K562 (cell line): Measurements from ENCODE around the gene CATSPER1. TPM values are rescaled to one million over a fixed set of nuclear protein-coding genes. Genes with fewer than 3 reads are reported as not detected.

Source experiments
- CEBPG ChIP-seq, 3 experiments: fragments of 200-800 bp in 1 of 3; sonication (Bioruptor generic) in 1 of 3; sonication (generic) in 1 of 3; formaldehyde crosslinking in 1 of 3; IDR thresholded peaks in 2 of 3; conservative IDR thresholded peaks in 1 of 3; 2 replicates each; pipeline versions ENCODE4 v1.6.1 to v1.8.0; 2016 to 2022; ENCODE audit warnings: missing compliant biosample characterization in 2 of 3, missing genetic modification characterization in 2 of 3, mild to moderate bottlenecking in 1 of 3, missing genetic modification reagents in 1 of 3
- CXXC5 ChIP-seq: fragments of 250-450 bp; sonication (Bioruptor Pico); IDR thresholded peaks from 2 replicates; pipeline ENCODE4 v1.8.0; 2022; ENCODE audit warnings: inconsistent platforms, mild to moderate bottlenecking, moderate library complexity
- EP300 ChIP-seq: IDR thresholded peaks from 2 replicates; pipeline ENCODE4 v1.6.1; 2012; ENCODE audit warnings: low read length, improper control_type of control experiment
- FIP1L1 ChIP-seq: fragments of 200-400 bp; formaldehyde crosslinking; IDR thresholded peaks from 2 replicates; pipeline ENCODE4 v1.6.1; 2018; ENCODE audit warnings: mild to moderate bottlenecking, low read depth, low read length; ENCODE audit not compliant: poor library complexity, severe bottlenecking
- HNRNPLL ChIP-seq: fragments of 200-400 bp; formaldehyde crosslinking; IDR thresholded peaks from 2 replicates; pipeline ENCODE4 v1.6.1; 2017; ENCODE audit warnings: low read length, low read depth, mild to moderate bottlenecking; ENCODE audit not compliant: poor library complexity, severe bottlenecking
- MTA1 ChIP-seq: fragments of 450-650 bp; IDR thresholded peaks from 2 replicates; pipeline ENCODE4 v1.6.1; 2017; ENCODE audit warnings: borderline replicate concordance
- NFE2L1 ChIP-seq: fragments of 450-650 bp; IDR thresholded peaks from 2 replicates; pipeline ENCODE4 v1.6.1; 2016; ENCODE audit warnings: missing genetic modification characterization, low read depth, mild to moderate bottlenecking, missing compliant biosample characterization, moderate library complexity, borderline replicate concordance
- NR2C2 ChIP-seq, 2 experiments: fragments of 200-800 bp in 1 of 2; sonication (Bioruptor generic) in 1 of 2; sonication (generic) in 1 of 2; formaldehyde crosslinking in 1 of 2; IDR thresholded peaks; 2 replicates each; pipeline versions ENCODE4 v1.6.1 to v1.8.0; 2016 to 2022; ENCODE audit warnings: mild to moderate bottlenecking in 1 of 2, missing compliant biosample characterization in 1 of 2, missing genetic modification characterization in 1 of 2, missing genetic modification reagents in 1 of 2
- PTTG1 ChIP-seq: fragments of 450-650 bp; IDR thresholded peaks from 2 replicates; pipeline ENCODE4 v1.6.1; 2016; ENCODE audit warnings: low read depth, mild to moderate bottlenecking, missing genetic modification characterization, missing compliant biosample characterization
- SIX5 ChIP-seq, 2 experiments: IDR thresholded peaks; 2 replicates each; pipeline ENCODE4 v1.6.1; 2011; ENCODE audit warnings: low read length in 2 of 2, borderline replicate concordance in 1 of 2, low read depth in 1 of 2, mild to moderate bottlenecking in 1 of 2, moderate library complexity in 1 of 2; ENCODE audit not compliant: insufficient read depth in 1 of 2
- U2AF1 ChIP-seq: fragments of 200-400 bp; formaldehyde crosslinking; optimal IDR thresholded peaks from 2 replicates; pipeline ENCODE3; 2017; ENCODE audit warnings: mild to moderate bottlenecking, low read depth, low read length, moderate library complexity
- ZBTB17 ChIP-seq: fragments of 450-650 bp; formaldehyde crosslinking; IDR thresholded peaks from 2 replicates; pipeline ENCODE4 v1.4.0; 2020; ENCODE audit warnings: mild to moderate bottlenecking
- ZC3H4 ChIP-seq: sonication (generic); formaldehyde crosslinking; IDR thresholded peaks from 2 replicates; pipeline ENCODE4 v1.9.0; 2021; ENCODE audit warnings: missing genetic modification reagents, borderline replicate concordance
- ZNF134 ChIP-seq: fragments of 250-450 bp; sonication (Bioruptor Pico); conservative IDR thresholded peaks from 2 replicates; pipeline ENCODE4 v1.4.0; 2020
- ZNF324 ChIP-seq: fragments of 250-450 bp; sonication (Bioruptor Pico); IDR thresholded peaks from 2 replicates; pipeline ENCODE4 v1.4.0; 2020; ENCODE audit warnings: mild to moderate bottlenecking
- ZNF668 ChIP-seq: fragments of 250-450 bp; sonication (Bioruptor Pico); IDR thresholded peaks from 2 replicates; pipeline ENCODE4 v1.8.0; 2022; ENCODE audit warnings: mild to moderate bottlenecking, inconsistent platforms
- polyA plus RNA-seq, 8 experiments: library from polyadenylated mRNA; depleted of rRNA in 4 of 8; stranded (reverse) in 5 of 8; unstranded in 3 of 8; fragments of >200 nt; fragmentation: Nextera tagmentation in 2 of 8; fragmentation: Illumina TruSeq in 1 of 8; extraction: Ambion mirVana in 2 of 8; extraction: Trizol in 1 of 8; gene quantifications; 2 replicates each; pipeline versions ENCODE4 v1.2.1 to v1.2.3, GENCODE V29; 2011 to 2014; ENCODE audit warnings: inconsistent platforms in 1 of 8, missing spikeins in 1 of 8
- total RNA-seq, 7 experiments: library from RNA; depleted of rRNA in 6 of 7; stranded (reverse); fragments of >200 nt in 6 of 7; fragmentation: Illumina TruSeq in 2 of 7; extraction: Trizol in 2 of 7; gene quantifications; 2 replicates each; pipeline versions ENCODE4 v1.2.1 to v1.2.3, GENCODE V29; 2011 to 2021; ENCODE audit warnings: low replicate concordance in 1 of 7
- TF ChIP-seq, protein P1 (sequence below): sonication (generic); formaldehyde crosslinking; IDR thresholded peaks from 2 replicates; pipeline ENCODE4 v1.8.0; 2022; ENCODE audit warnings: missing genetic modification reagents, mild to moderate bottlenecking, borderline replicate concordance
- TF ChIP-seq, protein P2 (sequence below): fragments of 250-450 bp; sonication (Bioruptor Pico); IDR thresholded peaks from 2 replicates; pipeline ENCODE4 v1.8.0; 2021; ENCODE audit warnings: moderate library complexity, mild to moderate bottlenecking, inconsistent platforms
- TF ChIP-seq, protein P3 (sequence below): fragments of 450-650 bp; formaldehyde crosslinking; conservative IDR thresholded peaks from 2 replicates; pipeline ENCODE4 v1.4.0; 2022; ENCODE audit warnings: mild to moderate bottlenecking, missing genetic modification characterization
- TF ChIP-seq, protein P4 (sequence below): fragments of 250-450 bp; sonication (Bioruptor Pico); IDR thresholded peaks from 2 replicates; pipeline ENCODE4 v1.8.0; 2021; ENCODE audit warnings: moderate library complexity, mild to moderate bottlenecking, inconsistent platforms

CATSPER1 gene
- total and polyA plus RNA-seq, 9 of the 15 experiments (the other 6 are each of a cell fraction or from before 2014, with no cell fraction given): 0.21 to 3.3 (median 0.76) TPM

DNA sequence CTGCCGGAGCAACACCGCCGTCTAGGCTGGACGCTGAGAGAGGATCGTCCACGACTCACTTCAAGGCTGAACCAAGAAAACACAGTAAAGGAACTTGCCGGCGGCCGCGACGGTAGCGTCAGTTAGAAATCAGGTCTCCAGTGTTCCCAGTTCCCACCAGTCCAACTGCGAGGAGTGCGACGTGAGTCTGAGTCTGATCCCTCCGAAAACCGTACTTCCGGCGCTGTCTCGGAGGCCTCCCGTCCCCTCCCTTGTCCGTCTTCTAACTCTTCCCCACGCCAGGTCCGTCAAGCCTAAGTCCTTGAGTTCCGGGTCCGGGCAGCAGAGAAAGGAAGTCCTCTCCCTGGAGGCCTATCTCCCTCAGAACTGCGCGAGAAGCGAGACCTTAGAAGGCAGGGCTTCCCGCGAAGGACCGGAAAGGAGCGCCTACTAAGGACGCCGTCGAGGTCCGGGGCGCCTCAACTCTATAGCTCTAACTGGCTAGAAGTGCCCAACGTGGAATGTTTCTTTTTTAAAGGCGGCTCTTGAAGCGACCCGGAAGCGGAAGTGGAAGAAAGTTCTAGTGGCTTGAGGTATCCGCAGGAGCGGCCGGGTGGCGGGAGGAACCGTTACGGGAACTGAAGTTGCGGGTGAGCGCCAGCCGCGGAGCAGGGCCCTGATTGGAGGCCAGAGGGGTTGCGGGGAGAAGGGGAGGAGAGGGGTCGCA, 24.2 kb downstream of the CATSPER1 start, which contains the start of the genes BANF1 and EIF1AD (continued):
- TF ChIP-seq CXXC5 (CRISPR knock-in tag): peak; percentile 93
- TF ChIP-seq EP300: peak; percentile 64
- TF ChIP-seq PTTG1 (tag): no peak
- no peak for TF ChIP-seq NFE2L1 (tag)
- TF ChIP-seq, protein P1, sequence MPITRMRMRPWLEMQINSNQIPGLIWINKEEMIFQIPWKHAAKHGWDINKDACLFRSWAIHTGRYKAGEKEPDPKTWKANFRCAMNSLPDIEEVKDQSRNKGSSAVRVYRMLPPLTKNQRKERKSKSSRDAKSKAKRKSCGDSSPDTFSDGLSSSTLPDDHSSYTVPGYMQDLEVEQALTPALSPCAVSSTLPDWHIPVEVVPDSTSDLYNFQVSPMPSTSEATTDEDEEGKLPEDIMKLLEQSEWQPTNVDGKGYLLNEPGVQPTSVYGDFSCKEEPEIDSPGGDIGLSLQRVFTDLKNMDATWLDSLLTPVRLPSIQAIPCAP (CRISPR knock-in tag): no peak
- TF ChIP-seq ZNF324 (CRISPR knock-in tag): no peak
- TF ChIP-seq ZBTB17: peak; percentile 86
- no peak for TF ChIP-seq ZC3H4 (CRISPR knock-in tag)
- TF ChIP-seq ZNF134: 0 out of 2 replicates have a peak, but pooled peaks have one; percentile 29
- peak; percentile 98 for TF ChIP-seq NR2C2 (CRISPR knock-in tag; IDR thresholded peaks at IDR 0.05)
- peak; percentile 100 for TF ChIP-seq NR2C2 (tag; IDR thresholded peaks at IDR 0.05)
- TF ChIP-seq ZNF668: no peak
- no peak for TF ChIP-seq CEBPG (CRISPR knock-in tag; IDR thresholded peaks at IDR 0.05)
- TF ChIP-seq CEBPG (tag; conservative IDR thresholded peaks at IDR 0.05 in 1 of 2, IDR thresholded peaks at IDR 0.05 in 1 of 2): no peak
- TF ChIP-seq FIP1L1: peak; percentile 60
- TF ChIP-seq SIX5 (IDR thresholded peaks at IDR 0.05; ENCODE audit: borderline replicate concordance in 1 of 2, insufficient read depth in 1 of 2, low read depth in 1 of 2, low read length in 2 of 2): peak; percentile 70 to 71; a peak in 3 of 4 replicates
- no peak for TF ChIP-seq U2AF1
- TF ChIP-seq MTA1: peak; percentile 83; the same call in 1 of the 2 replicates
- TF ChIP-seq, protein P2, sequence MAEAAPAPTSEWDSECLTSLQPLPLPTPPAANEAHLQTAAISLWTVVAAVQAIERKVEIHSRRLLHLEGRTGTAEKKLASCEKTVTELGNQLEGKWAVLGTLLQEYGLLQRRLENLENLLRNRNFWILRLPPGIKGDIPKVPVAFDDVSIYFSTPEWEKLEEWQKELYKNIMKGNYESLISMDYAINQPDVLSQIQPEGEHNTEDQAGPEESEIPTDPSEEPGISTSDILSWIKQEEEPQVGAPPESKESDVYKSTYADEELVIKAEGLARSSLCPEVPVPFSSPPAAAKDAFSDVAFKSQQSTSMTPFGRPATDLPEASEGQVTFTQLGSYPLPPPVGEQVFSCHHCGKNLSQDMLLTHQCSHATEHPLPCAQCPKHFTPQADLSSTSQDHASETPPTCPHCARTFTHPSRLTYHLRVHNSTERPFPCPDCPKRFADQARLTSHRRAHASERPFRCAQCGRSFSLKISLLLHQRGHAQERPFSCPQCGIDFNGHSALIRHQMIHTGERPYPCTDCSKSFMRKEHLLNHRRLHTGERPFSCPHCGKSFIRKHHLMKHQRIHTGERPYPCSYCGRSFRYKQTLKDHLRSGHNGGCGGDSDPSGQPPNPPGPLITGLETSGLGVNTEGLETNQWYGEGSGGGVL (CRISPR knock-in tag): no peak
- TF ChIP-seq, protein P3, sequence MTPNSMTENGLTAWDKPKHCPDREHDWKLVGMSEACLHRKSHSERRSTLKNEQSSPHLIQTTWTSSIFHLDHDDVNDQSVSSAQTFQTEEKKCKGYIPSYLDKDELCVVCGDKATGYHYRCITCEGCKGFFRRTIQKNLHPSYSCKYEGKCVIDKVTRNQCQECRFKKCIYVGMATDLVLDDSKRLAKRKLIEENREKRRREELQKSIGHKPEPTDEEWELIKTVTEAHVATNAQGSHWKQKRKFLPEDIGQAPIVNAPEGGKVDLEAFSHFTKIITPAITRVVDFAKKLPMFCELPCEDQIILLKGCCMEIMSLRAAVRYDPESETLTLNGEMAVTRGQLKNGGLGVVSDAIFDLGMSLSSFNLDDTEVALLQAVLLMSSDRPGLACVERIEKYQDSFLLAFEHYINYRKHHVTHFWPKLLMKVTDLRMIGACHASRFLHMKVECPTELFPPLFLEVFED (CRISPR knock-in tag): no peak; the same call in 1 of the 2 replicates
- TF ChIP-seq, protein P4, sequence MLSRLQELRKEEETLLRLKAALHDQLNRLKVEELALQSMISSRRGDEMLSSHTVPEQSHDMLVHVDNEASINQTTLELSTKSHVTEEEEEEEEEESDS: no peak
- peak; percentile 65 for TF ChIP-seq HNRNPLL
